Panc1 (cell line): ENCODE data around the gene WFS1.

Experiments
- POLR2AphosphoS5 ChIP-seq: IDR thresholded peaks from 2 replicates; pipeline ENCODE4 v1.6.1; 2012; ENCODE audit warnings: mild to moderate bottlenecking, low read depth, low read length, moderate library complexity
- SIN3A ChIP-seq: IDR thresholded peaks from 2 replicates; pipeline ENCODE4 v1.6.1; 2012; ENCODE audit warnings: low read depth, mild to moderate bottlenecking, low read length, moderate library complexity, borderline replicate concordance; ENCODE audit not compliant: insufficient read depth
- TCF7L2 ChIP-seq: IDR thresholded peaks from 2 replicates; pipeline ENCODE4 v1.6.1; 2011; ENCODE audit warnings: mild to moderate bottlenecking, low read depth, low read length, inconsistent platforms
- TF ChIP-seq, protein P1 (sequence below): fragments of 450-650 bp; IDR thresholded peaks from 2 replicates; pipeline ENCODE4 v1.5.1; 2017; ENCODE audit warnings: mild to moderate bottlenecking
- TF ChIP-seq, protein P2 (sequence below), 2 experiments: IDR thresholded peaks; 2 replicates each; pipeline ENCODE4 v1.6.1; 2011 to 2012; ENCODE audit warnings: low read depth in 2 of 2, control low read depth in 1 of 2, low read length in 1 of 2, mild to moderate bottlenecking in 1 of 2, moderate library complexity in 1 of 2; ENCODE audit not compliant: insufficient read depth in 1 of 2

DNA sequence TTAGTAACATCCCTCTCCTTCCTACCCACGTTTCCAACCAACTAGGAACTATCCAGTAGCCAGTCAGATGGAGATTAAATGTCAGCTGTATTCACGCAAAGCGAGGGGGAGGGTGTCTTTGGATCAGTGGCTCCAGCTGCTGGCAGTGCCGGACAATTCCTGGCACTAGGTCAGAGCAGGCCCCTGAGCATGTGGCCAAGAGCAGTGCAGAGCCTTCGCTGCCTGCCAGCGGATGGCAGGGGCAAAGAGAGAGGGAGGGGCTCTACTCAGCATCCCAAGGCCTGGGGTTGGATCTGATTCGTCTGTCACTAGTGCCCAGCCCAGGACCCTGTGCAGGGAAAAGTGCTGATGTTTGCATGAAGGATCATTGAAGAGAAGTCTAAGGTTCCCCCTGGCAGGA lies 40.6 kb upstream of the WFS1 start:
- TF ChIP-seq, protein P1, sequence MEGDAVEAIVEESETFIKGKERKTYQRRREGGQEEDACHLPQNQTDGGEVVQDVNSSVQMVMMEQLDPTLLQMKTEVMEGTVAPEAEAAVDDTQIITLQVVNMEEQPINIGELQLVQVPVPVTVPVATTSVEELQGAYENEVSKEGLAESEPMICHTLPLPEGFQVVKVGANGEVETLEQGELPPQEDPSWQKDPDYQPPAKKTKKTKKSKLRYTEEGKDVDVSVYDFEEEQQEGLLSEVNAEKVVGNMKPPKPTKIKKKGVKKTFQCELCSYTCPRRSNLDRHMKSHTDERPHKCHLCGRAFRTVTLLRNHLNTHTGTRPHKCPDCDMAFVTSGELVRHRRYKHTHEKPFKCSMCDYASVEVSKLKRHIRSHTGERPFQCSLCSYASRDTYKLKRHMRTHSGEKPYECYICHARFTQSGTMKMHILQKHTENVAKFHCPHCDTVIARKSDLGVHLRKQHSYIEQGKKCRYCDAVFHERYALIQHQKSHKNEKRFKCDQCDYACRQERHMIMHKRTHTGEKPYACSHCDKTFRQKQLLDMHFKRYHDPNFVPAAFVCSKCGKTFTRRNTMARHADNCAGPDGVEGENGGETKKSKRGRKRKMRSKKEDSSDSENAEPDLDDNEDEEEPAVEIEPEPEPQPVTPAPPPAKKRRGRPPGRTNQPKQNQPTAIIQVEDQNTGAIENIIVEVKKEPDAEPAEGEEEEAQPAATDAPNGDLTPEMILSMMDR: no peak
- TF ChIP-seq, protein P2, sequence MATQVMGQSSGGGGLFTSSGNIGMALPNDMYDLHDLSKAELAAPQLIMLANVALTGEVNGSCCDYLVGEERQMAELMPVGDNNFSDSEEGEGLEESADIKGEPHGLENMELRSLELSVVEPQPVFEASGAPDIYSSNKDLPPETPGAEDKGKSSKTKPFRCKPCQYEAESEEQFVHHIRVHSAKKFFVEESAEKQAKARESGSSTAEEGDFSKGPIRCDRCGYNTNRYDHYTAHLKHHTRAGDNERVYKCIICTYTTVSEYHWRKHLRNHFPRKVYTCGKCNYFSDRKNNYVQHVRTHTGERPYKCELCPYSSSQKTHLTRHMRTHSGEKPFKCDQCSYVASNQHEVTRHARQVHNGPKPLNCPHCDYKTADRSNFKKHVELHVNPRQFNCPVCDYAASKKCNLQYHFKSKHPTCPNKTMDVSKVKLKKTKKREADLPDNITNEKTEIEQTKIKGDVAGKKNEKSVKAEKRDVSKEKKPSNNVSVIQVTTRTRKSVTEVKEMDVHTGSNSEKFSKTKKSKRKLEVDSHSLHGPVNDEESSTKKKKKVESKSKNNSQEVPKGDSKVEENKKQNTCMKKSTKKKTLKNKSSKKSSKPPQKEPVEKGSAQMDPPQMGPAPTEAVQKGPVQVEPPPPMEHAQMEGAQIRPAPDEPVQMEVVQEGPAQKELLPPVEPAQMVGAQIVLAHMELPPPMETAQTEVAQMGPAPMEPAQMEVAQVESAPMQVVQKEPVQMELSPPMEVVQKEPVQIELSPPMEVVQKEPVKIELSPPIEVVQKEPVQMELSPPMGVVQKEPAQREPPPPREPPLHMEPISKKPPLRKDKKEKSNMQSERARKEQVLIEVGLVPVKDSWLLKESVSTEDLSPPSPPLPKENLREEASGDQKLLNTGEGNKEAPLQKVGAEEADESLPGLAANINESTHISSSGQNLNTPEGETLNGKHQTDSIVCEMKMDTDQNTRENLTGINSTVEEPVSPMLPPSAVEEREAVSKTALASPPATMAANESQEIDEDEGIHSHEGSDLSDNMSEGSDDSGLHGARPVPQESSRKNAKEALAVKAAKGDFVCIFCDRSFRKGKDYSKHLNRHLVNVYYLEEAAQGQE (IDR thresholded peaks at IDR 0.05; ENCODE audit: insufficient read depth in 1 of 2, low read depth in 2 of 2, low read length in 1 of 2): no peak
- TF ChIP-seq SIN3A (no peak), POLR2AphosphoS5 (no peak), TCF7L2 (no peak)
